Naive B cell (primary cell): ENCODE data around the gene ELMO1. TPM values are rescaled to one million over a fixed set of nuclear protein-coding genes. Genes with fewer than 3 reads are reported as not detected.

Source experiments
- ATAC-seq, 2 donors: fragments of 150-1000 bp; cut with Tn5 transposase; 2 replicates each; pipeline ENCODE4 v1.10.0; 2021; ENCODE audit warnings: low read depth in 2 of 2, mild to moderate bottlenecking in 2 of 2, moderate library complexity in 2 of 2
- DNase-seq: peaks from one replicate; pipeline ENCODE4 v3.0.0; 2022
- H3K27ac Mint-ChIP-seq, 6 donors: one replicate each; pipeline ENCODE4 v1.8.0; 2020 to 2022; ENCODE audit warnings: mild to moderate bottlenecking in 6 of 6, mixed read lengths in 6 of 6, moderate library complexity in 5 of 6, inconsistent platforms in 2 of 6
- H3K27me3 Mint-ChIP-seq, 3 donors: one replicate each; pipeline ENCODE4 v1.8.0; 2021 to 2022; ENCODE audit warnings: mixed read lengths in 3 of 3, mild to moderate bottlenecking in 1 of 3
- H3K36me3 Mint-ChIP-seq, 2 donors: one replicate each; pipeline ENCODE4 v1.8.0; 2020 to 2022; ENCODE audit warnings: mixed read lengths in 2 of 2, inconsistent platforms in 1 of 2, mild to moderate bottlenecking in 1 of 2
- H3K4me1 Mint-ChIP-seq, 3 donors: one replicate each; pipeline ENCODE4 v1.8.0; 2020 to 2022; ENCODE audit warnings: mixed read lengths in 3 of 3, inconsistent platforms in 1 of 3, mild to moderate bottlenecking in 1 of 3, moderate library complexity in 1 of 3
- H3K4me3 Mint-ChIP-seq, 8 donors: one replicate each; pipeline ENCODE4 v1.8.0; 2020 to 2022; ENCODE audit warnings: mild to moderate bottlenecking in 8 of 8, mixed read lengths in 8 of 8, moderate library complexity in 8 of 8, inconsistent platforms in 2 of 8
- H3K9me3 Mint-ChIP-seq, 7 donors: one replicate each; pipeline ENCODE4 v1.8.0; 2020 to 2022; ENCODE audit warnings: mixed read lengths in 7 of 7, mild to moderate bottlenecking in 5 of 7, inconsistent platforms in 2 of 7, moderate library complexity in 1 of 7
- polyA plus RNA-seq, 6 donors: library from polyadenylated mRNA; unstranded; fragments of 300-500 nt; fragmentation: Illumina TruSeq; gene quantifications; one replicate each; pipeline ENCODE4 v1.2.3, GENCODE V29; 2021; ENCODE audit warnings: low read depth in 6 of 6

The ELMO1 gene
- polyA plus RNA-seq, 6 donors from 2014 or later: 42.8 to 69.9 (median 59.5) TPM

- no peak for ATAC-seq
- no peak for DNase-seq
- Mint-ChIP-seq H3K27me3 (no peaks in the 10 kb centered on the region), H3K27ac (peak overlapping the region in 2 of 6 donors; percentile 44 to 97), H3K4me1 (peaks cover 46 to 90% (median 64%) of the 10 kb centered on the region in 3 donors), H3K36me3 (peaks cover 0 to 10% of the 10 kb centered on the region in 2 donors), H3K4me3 (peak overlapping the region in 1 of 8 donors; percentile 23), H3K9me3 (peaks cover 0 to 6% (median 0%) of the 10 kb centered on the region in 7 donors)
Measured at GRCh38 chr7:37338966-37339365, 109.7 kb downstream of the ELMO1 start.

GRCh38 chr7:37337522-37337921 is 111.1 kb downstream of the ELMO1 start:
- Mint-ChIP-seq H3K9me3 (peaks cover 0 to 6% (median 0%) of the 10 kb centered on the region in 7 donors), H3K4me1 (peaks cover 39 to 84% (median 58%) of the 10 kb centered on the region in 3 donors), H3K27me3 (no peaks in the 10 kb centered on the region), H3K4me3 (peak overlapping the region in 6 of 8 donors; percentile 46 to 84 (median 60)), H3K36me3 (peaks cover 9 to 15% of the 10 kb centered on the region in 2 donors), H3K27ac (peak overlapping the region; percentile 28 to 98 (median 96))
- peak; percentile 33 for DNase-seq
- ATAC-seq: peak; percentile 18 to 20

GRCh38 chr7:37336259-37336658 is 112.4 kb downstream of the ELMO1 start:
- Mint-ChIP-seq H3K9me3 (peaks cover 0 to 6% (median 0%) of the 10 kb centered on the region in 7 donors), H3K4me3 (peak overlapping the region; percentile 50 to 88 (median 78)), H3K4me1 (peaks cover 40 to 77% (median 56%) of the 10 kb centered on the region in 3 donors), H3K27me3 (no peaks in the 10 kb centered on the region), H3K27ac (peak overlapping the region; percentile 97 to 98 (median 98)), H3K36me3 (peaks cover 14 to 27% of the 10 kb centered on the region in 2 donors)
- ATAC-seq: peak; percentile 96
- DNase-seq: peak; percentile 80

- H3K4me3 Mint-ChIP-seq: no peak overlapping the region
- peak overlapping the region in 3 of 6 donors; percentile 26 to 86 (median 27) for H3K27ac Mint-ChIP-seq
- peaks cover 24 to 37% of the 10 kb centered on the region in 2 donors for H3K36me3 Mint-ChIP-seq
- DNase-seq: no peak
- H3K27me3 Mint-ChIP-seq: no peaks in the 10 kb centered on the region
- peaks cover 37 to 58% (median 54%) of the 10 kb centered on the region in 3 donors for H3K4me1 Mint-ChIP-seq
- peaks cover 0 to 6% (median 0%) of the 10 kb centered on the region in 7 donors for H3K9me3 Mint-ChIP-seq
- ATAC-seq: no peak
Measured at GRCh38 chr7:37333075-37333474, 115.6 kb downstream of the ELMO1 start.

DNA sequence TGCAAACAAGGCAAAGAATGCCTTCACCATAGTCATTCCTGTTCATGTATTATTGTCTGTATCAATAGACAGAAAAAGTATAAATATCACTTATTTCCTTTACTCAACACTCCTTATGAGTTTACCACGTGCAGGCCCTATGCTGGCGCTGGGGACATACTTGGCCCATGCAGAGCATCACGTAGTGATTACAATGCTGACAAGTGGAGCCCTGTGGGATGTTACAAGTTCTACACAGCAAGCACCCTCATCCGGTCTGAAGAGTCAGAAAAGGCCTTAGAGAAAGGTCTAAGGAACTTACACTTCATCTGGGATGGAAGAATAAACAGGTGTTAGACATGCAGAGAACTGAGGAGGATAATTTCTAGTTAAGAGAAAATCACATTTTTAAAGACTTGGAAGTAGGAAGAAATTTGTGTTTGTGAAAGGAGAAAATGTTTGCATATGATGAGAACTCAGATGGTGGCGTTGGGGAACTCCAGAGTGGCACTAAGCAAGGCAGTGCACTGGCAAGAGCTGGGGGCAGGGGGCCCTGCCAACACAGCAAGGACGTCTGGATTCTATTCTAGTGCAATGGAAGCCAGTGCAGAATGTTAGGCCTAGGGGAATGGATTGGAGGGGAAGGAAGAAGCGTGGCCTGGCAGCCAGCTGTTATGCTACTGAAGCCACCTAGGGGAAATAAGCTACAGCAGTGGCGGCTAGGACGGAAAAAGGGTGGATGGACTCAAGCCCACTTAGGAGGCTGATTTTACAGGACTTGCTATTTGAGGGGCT is 116.2 kb downstream of the ELMO1 start:
- Mint-ChIP-seq H3K4me1 (peaks cover 34 to 52% (median 49%) of the 10 kb centered on the region in 3 donors), H3K36me3 (peaks cover 24 to 37% of the 10 kb centered on the region in 2 donors), H3K27ac (peak overlapping the region in 3 of 6 donors; percentile 21 to 27 (median 27)), H3K9me3 (peaks cover 0 to 6% (median 0%) of the 10 kb centered on the region in 7 donors), H3K27me3 (no peaks in the 10 kb centered on the region), H3K4me3 (no peak overlapping the region)
- DNase-seq (no peak), ATAC-seq (no peak)

DNA sequence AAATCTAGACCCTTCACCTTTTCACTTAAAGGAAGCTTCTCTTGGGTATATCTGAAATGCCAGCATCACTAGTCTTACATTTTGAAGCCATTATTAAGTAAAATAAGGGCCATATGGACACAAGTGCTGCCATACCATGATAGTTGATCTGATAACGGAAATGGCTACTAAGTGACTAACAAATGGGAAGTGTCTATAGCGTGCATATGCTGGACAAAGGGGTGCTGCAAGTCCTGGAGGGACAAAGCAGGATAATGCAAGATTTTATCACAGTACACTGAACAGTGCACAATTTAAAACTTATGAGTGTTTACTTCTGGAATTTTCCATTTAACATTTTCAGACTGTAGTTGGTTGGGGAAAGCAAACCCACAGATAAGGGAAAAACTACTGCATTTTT is 117.9 kb downstream of the ELMO1 start:
- DNase-seq (no peak), ATAC-seq (no peak)
- Mint-ChIP-seq H3K4me3 (no peak overlapping the region), H3K4me1 (peaks cover 25 to 38% (median 33%) of the 10 kb centered on the region in 3 donors), H3K27me3 (no peaks in the 10 kb centered on the region), H3K9me3 (peaks cover 0 to 2% (median 0%) of the 10 kb centered on the region in 7 donors), H3K27ac (peak overlapping the region in 3 of 6 donors; percentile 20 to 41 (median 34)), H3K36me3 (peaks cover 24 to 27% of the 10 kb centered on the region in 2 donors)

DNA sequence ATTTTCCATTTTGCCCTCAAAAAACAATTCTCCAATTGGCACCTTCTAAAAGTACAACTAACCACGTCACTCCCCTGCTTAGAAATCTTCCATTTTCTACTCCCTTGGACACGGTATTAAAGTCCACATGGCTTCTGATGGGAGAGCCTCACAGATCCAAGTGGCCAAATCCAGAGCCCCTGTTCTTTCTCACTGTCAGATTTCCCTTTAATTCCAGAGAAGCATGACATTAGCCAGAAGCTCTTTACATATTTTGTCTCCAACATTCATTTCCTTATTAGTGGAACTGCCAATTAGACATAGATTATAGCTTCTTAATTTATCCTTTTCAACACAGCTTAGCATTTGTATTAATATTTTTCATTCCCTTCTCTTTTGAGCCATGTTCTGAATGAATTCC is 118.7 kb downstream of the ELMO1 start:
- Mint-ChIP-seq H3K36me3 (peaks cover 24 to 27% of the 10 kb centered on the region in 2 donors), H3K4me3 (no peak overlapping the region), H3K9me3 (peaks cover 0 to 2% (median 0%) of the 10 kb centered on the region in 7 donors), H3K27ac (no peak overlapping the region), H3K27me3 (no peaks in the 10 kb centered on the region), H3K4me1 (peaks cover 22 to 30% (median 29%) of the 10 kb centered on the region in 3 donors)
- DNase-seq (no peak), ATAC-seq (no peak)

DNA sequence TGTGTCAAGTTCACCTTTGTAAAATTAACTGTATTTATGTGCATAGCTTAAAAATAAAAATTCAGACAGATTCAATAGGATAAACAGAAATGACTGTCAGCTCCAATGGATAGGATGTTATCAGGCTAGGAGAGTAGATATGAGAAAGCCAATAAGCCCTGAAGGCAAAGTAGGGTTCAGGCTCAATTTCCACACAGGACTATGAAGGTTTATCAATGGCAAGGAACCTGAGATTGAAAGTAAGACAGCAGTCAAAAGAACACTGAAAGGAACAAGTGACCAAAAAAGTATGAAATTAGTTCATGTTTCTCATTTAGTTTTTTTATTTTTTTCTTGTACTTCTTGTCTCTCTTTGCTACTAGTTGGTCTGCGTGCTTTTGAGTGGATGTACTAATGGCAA is 121.4 kb downstream of the ELMO1 start:
- H3K4me3 Mint-ChIP-seq: no peak overlapping the region
- H3K4me1 Mint-ChIP-seq: peaks cover 16 to 23% (median 22%) of the 10 kb centered on the region in 3 donors
- ATAC-seq: no peak
- peaks cover 0 to 2% (median 0%) of the 10 kb centered on the region in 7 donors for H3K9me3 Mint-ChIP-seq
- peak overlapping the region in 2 of 6 donors; percentile 10 to 54 for H3K27ac Mint-ChIP-seq
- no peaks in the 10 kb centered on the region for H3K27me3 Mint-ChIP-seq
- DNase-seq: no peak
- peaks cover 16 to 20% of the 10 kb centered on the region in 2 donors for H3K36me3 Mint-ChIP-seq

DNA sequence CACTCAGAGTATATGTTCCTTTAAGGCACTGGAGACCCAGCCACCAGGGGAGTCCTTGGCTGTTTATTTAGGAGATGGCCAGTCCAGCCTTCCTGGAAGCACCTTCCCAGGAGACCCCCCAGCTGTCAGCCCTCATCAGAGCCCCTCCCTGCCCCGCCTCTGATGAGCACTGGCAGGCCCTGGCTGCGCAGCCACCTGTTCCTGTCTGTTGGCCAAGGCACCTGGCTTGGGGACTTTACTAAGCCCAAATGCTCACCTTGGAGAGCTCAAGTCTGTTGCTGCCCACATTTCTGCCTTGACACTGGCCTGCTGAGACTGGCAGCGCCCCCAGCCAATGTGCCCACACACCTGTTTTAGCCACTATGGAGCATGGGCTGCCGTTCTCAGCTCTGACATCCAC is 124.7 kb downstream of the ELMO1 start:
- peak overlapping the region in 3 of 6 donors; percentile 20 to 66 (median 62) for H3K27ac Mint-ChIP-seq
- ATAC-seq (no peak), DNase-seq (no peak)
- H3K27me3 Mint-ChIP-seq: no peaks in the 10 kb centered on the region
- peaks cover 5 to 7% of the 10 kb centered on the region in 2 donors for H3K36me3 Mint-ChIP-seq
- H3K4me3 Mint-ChIP-seq: no peak overlapping the region
- no peaks in the 10 kb centered on the region for H3K9me3 Mint-ChIP-seq
- peaks cover 9 to 13% (median 10%) of the 10 kb centered on the region in 3 donors for H3K4me1 Mint-ChIP-seq

GRCh38 chr7:37322831-37323230 is 125.8 kb downstream of the ELMO1 start:
- no peak overlapping the region for H3K4me3 Mint-ChIP-seq
- no peaks in the 10 kb centered on the region for H3K36me3 Mint-ChIP-seq
- DNase-seq: no peak
- no peaks in the 10 kb centered on the region for H3K27me3 Mint-ChIP-seq
- no peak for ATAC-seq
- H3K9me3 Mint-ChIP-seq: no peaks in the 10 kb centered on the region
- peaks cover 4 to 8% (median 6%) of the 10 kb centered on the region in 3 donors for H3K4me1 Mint-ChIP-seq
- H3K27ac Mint-ChIP-seq: no peak overlapping the region

DNA sequence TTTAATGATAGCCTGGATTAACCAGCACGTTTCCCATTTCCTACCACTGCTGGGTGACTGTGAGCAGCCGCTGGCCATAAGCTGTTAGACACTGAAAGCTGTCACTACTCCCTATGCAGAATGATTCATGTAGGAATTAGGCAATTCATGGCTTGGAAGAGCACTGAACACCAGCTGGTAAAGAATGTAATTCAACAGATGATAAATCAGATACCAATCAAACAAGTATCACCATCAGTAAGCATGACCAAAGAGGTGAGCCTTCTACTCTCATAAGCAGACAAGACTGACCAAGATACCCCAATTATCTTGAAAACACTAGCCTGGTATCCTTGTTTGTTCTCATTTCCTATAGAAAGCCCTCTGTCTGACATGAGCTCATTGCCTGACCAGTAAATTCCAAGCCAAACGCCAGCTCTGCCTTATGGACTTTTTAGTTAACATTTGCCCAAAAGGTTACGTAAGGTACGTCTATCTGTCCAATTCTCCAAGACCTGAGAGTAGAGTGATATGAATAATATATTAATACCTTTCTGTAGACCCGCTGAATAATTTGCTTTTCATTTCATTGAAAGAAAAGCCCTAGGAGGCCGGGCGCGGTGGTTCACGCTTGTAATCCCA is 127.7 kb downstream of the ELMO1 start:
- peaks cover 8 to 21% (median 14%) of the 10 kb centered on the region in 3 donors for H3K4me1 Mint-ChIP-seq

DNA sequence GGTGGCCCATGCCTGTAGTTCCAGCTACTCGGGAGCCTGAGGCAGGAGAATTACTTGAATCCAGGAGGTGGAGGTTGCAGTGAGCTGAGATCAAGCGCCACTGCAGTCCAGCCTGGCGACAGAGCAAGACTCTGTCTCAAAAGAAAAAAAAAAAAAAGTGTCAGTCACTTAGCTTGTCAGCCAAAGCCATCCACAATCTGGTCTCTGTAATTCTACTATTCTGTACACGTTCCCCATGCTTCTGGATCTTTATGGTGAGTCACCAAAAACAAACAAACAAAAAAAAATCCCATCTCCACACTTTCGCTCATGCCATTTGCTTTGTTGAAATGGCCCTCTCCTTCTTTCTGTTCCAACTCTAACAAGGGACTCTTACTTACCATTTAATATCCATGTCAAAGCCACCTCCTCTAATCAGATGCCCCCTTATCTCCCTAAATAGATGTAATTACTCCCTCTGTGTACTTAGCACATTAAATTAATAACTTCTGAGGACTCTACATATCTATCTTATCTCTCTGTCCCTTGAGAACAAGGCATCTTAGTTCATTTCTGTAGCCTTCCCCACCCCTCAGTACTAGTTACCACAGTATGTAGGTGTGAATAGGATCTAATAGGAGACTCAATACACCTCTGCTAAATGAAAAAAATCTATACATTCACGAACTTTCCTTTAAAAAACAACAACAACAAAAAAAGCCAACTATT is 128.4 kb downstream of the ELMO1 start:
- H3K27ac Mint-ChIP-seq: no peak overlapping the region
- H3K36me3 Mint-ChIP-seq: no peaks in the 10 kb centered on the region
- H3K27me3 Mint-ChIP-seq: no peaks in the 10 kb centered on the region
- no peak overlapping the region for H3K4me3 Mint-ChIP-seq
- DNase-seq (no peak), ATAC-seq (no peak)
- H3K4me1 Mint-ChIP-seq: peaks cover 12 to 28% (median 20%) of the 10 kb centered on the region in 3 donors
- no peaks in the 10 kb centered on the region for H3K9me3 Mint-ChIP-seq

More for the DNA sequence above, 127.7 kb downstream of the ELMO1 start:
- no peak overlapping the region for H3K27ac Mint-ChIP-seq
- no peak overlapping the region for H3K4me3 Mint-ChIP-seq
- no peaks in the 10 kb centered on the region for H3K9me3 Mint-ChIP-seq
- H3K36me3 Mint-ChIP-seq: no peaks in the 10 kb centered on the region
- DNase-seq (no peak), ATAC-seq (no peak)
- no peaks in the 10 kb centered on the region for H3K27me3 Mint-ChIP-seq

- H3K27me3 Mint-ChIP-seq: no peaks in the 10 kb centered on the region
- ATAC-seq (peak; percentile 56 to 69), DNase-seq (peak; percentile 28)
- H3K36me3 Mint-ChIP-seq: peaks cover 4% of the 10 kb centered on the region in 2 donors
- H3K27ac Mint-ChIP-seq: no peak overlapping the region
- no peak overlapping the region for H3K4me3 Mint-ChIP-seq
- no peaks in the 10 kb centered on the region for H3K9me3 Mint-ChIP-seq
- peaks cover 17 to 30% (median 27%) of the 10 kb centered on the region in 3 donors for H3K4me1 Mint-ChIP-seq
Measured at GRCh38 chr7:37318541-37318940, 130.1 kb downstream of the ELMO1 start.
